WTC11 (cell line): ENCODE measurements around the gene TNPO1. TPM values are rescaled to one million over a fixed set of nuclear protein-coding genes. Genes with fewer than 3 reads are reported as not detected.

Experiments used
- ATAC-seq: fragments of 200-7000 bp; cut with Tn5 transposase; 2 replicates; pipeline ENCODE4 v1.10.0; 2021; ENCODE audit warnings: mild to moderate bottlenecking, moderate library complexity
- CTCF ChIA-PET: fragments of 300-600 bp; sonication (Branson Sonifier 250); formaldehyde crosslinking; loops from one replicate; lab custom pipeline; 2021; ENCODE audit warnings: antibody characterized with exemption; lab: Charles Lee
- POLR2A ChIA-PET: fragments of 350-600 bp; sonication (Branson Sonifier 250); formaldehyde crosslinking; loops from one replicate; lab custom pipeline; 2021; ENCODE audit warnings: antibody characterized with exemption; lab: Charles Lee
- DNase-seq: peaks from one replicate; pipeline ENCODE4 v3.0.0; 2021; ENCODE audit warnings: low spot score
- H3K27ac Mint-ChIP-seq: 2 replicates; pipeline ENCODE4 v1.8.0; 2021; ENCODE audit warnings: mixed read lengths
- H3K27me3 Mint-ChIP-seq: 2 replicates; pipeline ENCODE4 v1.8.0; 2021; ENCODE audit warnings: low read depth, mild to moderate bottlenecking, moderate library complexity, mixed read lengths
- H3K36me3 Mint-ChIP-seq: 2 replicates; pipeline ENCODE4 v1.8.0; 2021; ENCODE audit warnings: mixed read lengths
- H3K4me1 Mint-ChIP-seq: 2 replicates; pipeline ENCODE4 v1.8.0; 2022; ENCODE audit warnings: mixed read lengths
- H3K4me3 Mint-ChIP-seq: 2 replicates; pipeline ENCODE4 v1.8.0; 2021; ENCODE audit warnings: mild to moderate bottlenecking, moderate library complexity, mixed read lengths
- H3K9me3 Mint-ChIP-seq: 2 replicates; pipeline ENCODE4 v1.8.0; 2021; ENCODE audit warnings: mixed read lengths
- ATF3 ChIP-seq: sonication (generic); formaldehyde crosslinking; conservative IDR thresholded peaks from 2 replicates; pipeline ENCODE4 v1.8.1; 2022; ENCODE audit warnings: mild to moderate bottlenecking, missing genetic modification reagents
- CREM ChIP-seq: sonication (generic); formaldehyde crosslinking; IDR thresholded peaks from 2 replicates; pipeline ENCODE4 v1.8.1; 2022; ENCODE audit warnings: mild to moderate bottlenecking, missing genetic modification reagents, moderate library complexity
- E2F5 ChIP-seq: sonication (generic); formaldehyde crosslinking; IDR thresholded peaks from 2 replicates; pipeline ENCODE4 v1.8.1; 2022; ENCODE audit warnings: mild to moderate bottlenecking, moderate library complexity, missing genetic modification reagents
- ERG ChIP-seq: fragments of 250-450 bp; sonication (Bioruptor Pico); IDR thresholded peaks from 2 replicates; pipeline ENCODE4 v1.8.0; 2021; ENCODE audit warnings: mild to moderate bottlenecking
- FOXK1 ChIP-seq: sonication (generic); formaldehyde crosslinking; IDR thresholded peaks from 2 replicates; pipeline ENCODE4 v1.8.0; 2022; ENCODE audit warnings: mild to moderate bottlenecking, moderate library complexity, missing genetic modification reagents
- GABPB1 ChIP-seq: sonication (generic); formaldehyde crosslinking; IDR thresholded peaks from 2 replicates; pipeline ENCODE4 v1.8.1; 2023; ENCODE audit warnings: mild to moderate bottlenecking, missing genetic modification reagents
- GTF2I ChIP-seq: fragments of 250-450 bp; sonication (Bioruptor Pico); conservative IDR thresholded peaks from 2 replicates; pipeline ENCODE4 v1.4.0; 2021; ENCODE audit warnings: mild to moderate bottlenecking
- JAZF1 ChIP-seq: fragments of 250-450 bp; sonication (Bioruptor Pico); IDR thresholded peaks from 2 replicates; pipeline ENCODE4 v1.9.0; 2021; ENCODE audit warnings: moderate library complexity, mild to moderate bottlenecking, inconsistent platforms
- MXD4 ChIP-seq: fragments of 250-450 bp; sonication (Bioruptor Pico); IDR thresholded peaks from 2 replicates; pipeline ENCODE4 v1.8.0; 2021; ENCODE audit warnings: mild to moderate bottlenecking, moderate library complexity, borderline replicate concordance
- NFATC4 ChIP-seq: fragments of 250-450 bp; sonication (Bioruptor Pico); IDR thresholded peaks from 2 replicates; pipeline ENCODE4 v1.9.0; 2021; ENCODE audit warnings: mild to moderate bottlenecking
- RORB ChIP-seq: fragments of 250-450 bp; sonication (Bioruptor Pico); IDR thresholded peaks from 2 replicates; pipeline ENCODE4 v1.9.0; 2021; ENCODE audit warnings: mild to moderate bottlenecking
- STAT6 ChIP-seq: sonication (generic); formaldehyde crosslinking; conservative IDR thresholded peaks from 2 replicates; pipeline ENCODE4 v1.8.1; 2023; ENCODE audit warnings: mild to moderate bottlenecking, low read depth, missing genetic modification reagents, moderate library complexity
- TCF7 ChIP-seq: sonication (generic); formaldehyde crosslinking; IDR thresholded peaks from 2 replicates; pipeline ENCODE4 v1.8.0; 2022; ENCODE audit warnings: mild to moderate bottlenecking, low read depth, missing genetic modification reagents, moderate library complexity
- USF1 ChIP-seq: sonication (generic); formaldehyde crosslinking; IDR thresholded peaks from 2 replicates; pipeline ENCODE4 v1.8.0; 2022; ENCODE audit warnings: mild to moderate bottlenecking, missing genetic modification reagents
- ZBTB21 ChIP-seq: sonication (generic); formaldehyde crosslinking; IDR thresholded peaks from 2 replicates; pipeline ENCODE4 v1.8.1; 2023; ENCODE audit warnings: mild to moderate bottlenecking, missing genetic modification reagents, borderline replicate concordance
- ZBTB43 ChIP-seq: sonication (generic); formaldehyde crosslinking; IDR thresholded peaks from 2 replicates; pipeline ENCODE4 v1.8.1; 2023; ENCODE audit warnings: mild to moderate bottlenecking, missing genetic modification reagents
- ZNF219 ChIP-seq: sonication (generic); formaldehyde crosslinking; IDR thresholded peaks from 2 replicates; pipeline ENCODE4 v1.8.0; 2023; ENCODE audit warnings: missing genetic modification reagents, mild to moderate bottlenecking, borderline replicate concordance
- ZNF396 ChIP-seq: fragments of 250-450 bp; sonication (Bioruptor Pico); IDR thresholded peaks from 2 replicates; pipeline ENCODE4 v1.8.0; 2021; ENCODE audit warnings: mild to moderate bottlenecking, moderate library complexity, borderline replicate concordance
- ZNF425 ChIP-seq: fragments of 250-450 bp; sonication (Bioruptor Pico); conservative IDR thresholded peaks from 2 replicates; pipeline ENCODE4 v1.9.0; 2021; ENCODE audit warnings: mild to moderate bottlenecking
- ZNF532 ChIP-seq: fragments of 250-450 bp; sonication (Bioruptor Pico); IDR thresholded peaks from 2 replicates; pipeline ENCODE4 v1.9.0; 2021; ENCODE audit warnings: mild to moderate bottlenecking, borderline replicate concordance
- total RNA-seq: library from RNA; stranded (reverse); gene quantifications from 3 replicates; pipeline ENCODE4 v1.2.3, GENCODE V29; 2021

The TNPO1 gene
- total RNA-seq, 1 experiment from 2014 or later = 150 TPM

GRCh38 chr5:72860499-72860898 lies 44.0 kb downstream of the TNPO1 start:
- Mint-ChIP-seq H3K4me1 (no peaks in the 10 kb centered on the region), H3K27ac (peak overlapping the region; percentile 61), H3K9me3 (peaks cover 4% of the 10 kb centered on the region; the same call in 1 of the 2 replicates), H3K27me3 (no peaks in the 10 kb centered on the region), H3K4me3 (no peak overlapping the region), H3K36me3 (peaks cover 70% of the 10 kb centered on the region)
- no peak for DNase-seq
- no peak for ATAC-seq
- TF ChIP-seq MXD4 (CRISPR knock-in tag) = no peak
- TF ChIP-seq ZNF219 = no peak
- TF ChIP-seq NFATC4 (CRISPR knock-in tag) = no peak
- TF ChIP-seq ZNF396 (CRISPR knock-in tag) = no peak
- TF ChIP-seq TCF7 = no peak
- no peak for TF ChIP-seq FOXK1
- TF ChIP-seq ZBTB43 (CRISPR knock-in tag) = no peak
- TF ChIP-seq USF1 (CRISPR knock-in tag) = no peak
- TF ChIP-seq ZNF425 (CRISPR knock-in tag) = no peak
- no peak for TF ChIP-seq STAT6 (CRISPR knock-in tag)
- no peak for TF ChIP-seq ATF3 (CRISPR knock-in tag)
- no peak for TF ChIP-seq E2F5
- no peak for TF ChIP-seq JAZF1 (CRISPR knock-in tag)
- no peak for TF ChIP-seq ZBTB21 (CRISPR knock-in tag)
- no peak for TF ChIP-seq ERG (CRISPR knock-in tag)
- TF ChIP-seq GABPB1 = no peak
- TF ChIP-seq RORB (CRISPR knock-in tag) = no peak
- TF ChIP-seq GTF2I (CRISPR knock-in tag) = no peak
- no peak for TF ChIP-seq ZNF532 (CRISPR knock-in tag)
- TF ChIP-seq CREM = no peak
- ChIA-PET CTCF (no interaction called here), POLR2A (no interaction called here)
